ENCODE data around the gene KCNK10. TPM values are rescaled to one million over a fixed set of nuclear protein-coding genes. Genes with fewer than 3 reads are reported as not detected.

Gene KCNK10
- total and polyA plus RNA-seq, 10 of the 15 experiments (the other 5 are each of a cell fraction or from before 2014, with no cell fraction given) = 0.01 to 0.06 (median 0.02) TPM; not detected in 7

- Histone ChIP-seq H3K9ac (ENCODE audit: control insufficient read depth, insufficient read depth, low read length) (no peak overlapping the region), H3K27ac (ENCODE audit: control insufficient read depth, insufficient read depth) (no peak overlapping the region), H3K27me3 (replicated peaks in 1 of 2; ENCODE audit: control insufficient read depth in 2 of 2, insufficient read depth in 2 of 2, low read length in 1 of 2) (no peaks in the 10 kb centered on the region; a peak in 2 of 4 replicates), H4K20me1 (ENCODE audit: control insufficient read depth, insufficient read depth) (no peaks in the 10 kb centered on the region), H3K79me2 (ENCODE audit: control insufficient read depth, insufficient read depth, low read length) (no peaks in the 10 kb centered on the region), H3K4me3 (no peak overlapping the region), H3K4me2 (ENCODE audit: control insufficient read depth, insufficient read depth) (no peak overlapping the region), H3K36me3 (ENCODE audit: control insufficient read depth in 2 of 2, insufficient read depth in 2 of 2, low read length in 1 of 2) (no peaks in the 10 kb centered on the region), H3K4me1 (ENCODE audit: control insufficient read depth, insufficient read depth, low read length) (no peaks in the 10 kb centered on the region), H2AFZ (ENCODE audit: control insufficient read depth, low read depth, low read length) (no peak overlapping the region), H3K9me3 (replicated peaks; ENCODE audit: control insufficient read depth, insufficient read depth, low read length) (no peaks in the 10 kb centered on the region)
- 2% methylated on average over 5 of the region's 5 CpGs for WGBS (ENCODE audit: insufficient coverage, insufficient replicate concordance, low lambda C conversion rate, missing lambda C conversion rate)
- ChIA-PET POLR2A (no interaction called here), RAD21 (ENCODE audit: unreplicated experiment) (interaction anchor here (0.9 kb wide), 1 partner anchor 352 kb away, joined by 3 read pairs; no protein-coding TSS in a partner anchor), CTCF (no interaction called here), SMC1A (ENCODE audit: uncharacterized antibody, unreplicated experiment) (no interaction called here)
- intact Hi-C loops (cut with micrococcal nuclease; ENCODE audit: unreplicated experiment) (no loop called here), in situ Hi-C loops (cut with MboI) (no loop called here)
- no TSS peak for BruUV-seq (replicated peaks)
- ATAC-seq (no peak), FAIRE-seq (no peak), DNase-seq (ENCODE audit: low read depth, low spot score) (no peak)
- TF ChIP-seq PBX3 (IDR thresholded peaks at IDR 0.05; ENCODE audit: insufficient replicate concordance, low read depth, low read length) (no peak), RELA (IDR thresholded peaks at IDR 0.05; ENCODE audit: borderline replicate concordance, partially characterized antibody) (no peak), USF1 (IDR thresholded peaks at IDR 0.05; ENCODE audit: borderline replicate concordance, extremely low read length, insufficient read depth, low read depth, low read length) (no peak), JUND (IDR thresholded peaks at IDR 0.05; ENCODE audit: low read depth, low read length) (no peak), HDGF (IDR thresholded peaks at IDR 0.05) (no peak), EED (IDR thresholded peaks at IDR 0.05; ENCODE audit: low read depth) (no peak), POLR2A (IDR thresholded peaks at IDR 0.05; ENCODE audit: low read depth, low read length) (no peak), MYB (IDR thresholded peaks at IDR 0.05; ENCODE audit: borderline replicate concordance, low read depth, low read length) (no peak), USF2 (IDR thresholded peaks at IDR 0.05; ENCODE audit: borderline replicate concordance, low read depth, low read length) (no peak), HDAC6 (IDR thresholded peaks at IDR 0.05; ENCODE audit: unreplicated experiment) (no peak)
Measured at GRCh38 chr14:88297306-88297705, 25.8 kb downstream of the KCNK10 start.
